Natural killer cell (primary cell): ENCODE results near the gene MRPS18A. TPM values are rescaled to one million over a fixed set of nuclear protein-coding genes. Genes with fewer than 3 reads are reported as not detected.

Experiments
- ATAC-seq, 3 donors: fragments of 150-1000 bp in 2 of 3; fragments of 200-7000 bp in 1 of 3; cut with Tn5 transposase; 1 replicate in 1 of 3; 2 replicates in 2 of 3; pipeline ENCODE4 v1.10.0; 2021; ENCODE audit warnings: mild to moderate bottlenecking in 2 of 3, moderate library complexity in 2 of 3
- DNase-seq, 2 donors: peaks; one replicate each; pipeline versions ENCODE4 v3.0.0 to v3.0.0-alpha.2; 2013 to 2021; ENCODE audit warnings: mixed read lengths in 1 of 2
- H3K27ac ChIP-seq: one replicate; pipeline ENCODE4 v1.5.1; 2013; ENCODE audit warnings: mild to moderate bottlenecking, low read length
- H3K27me3 ChIP-seq: one replicate; pipeline ENCODE4 v1.6.1; 2013; ENCODE audit warnings: low read length; ENCODE audit not compliant: control insufficient read depth, insufficient read depth
- H3K36me3 ChIP-seq: one replicate; pipeline ENCODE4 v1.6.1; 2013; ENCODE audit warnings: low read length; ENCODE audit not compliant: control insufficient read depth, insufficient read depth
- H3K4me1 ChIP-seq: one replicate; pipeline ENCODE4 v1.6.1; 2013; ENCODE audit warnings: low read length; ENCODE audit not compliant: control insufficient read depth, insufficient read depth
- H3K4me3 ChIP-seq: one replicate; pipeline ENCODE4 v1.5.1; 2013; ENCODE audit warnings: low read length
- H3K9me3 ChIP-seq: one replicate; pipeline ENCODE4 v1.6.1; 2013; ENCODE audit warnings: low read length; ENCODE audit not compliant: control insufficient read depth, insufficient read depth
- H3K27ac Mint-ChIP-seq, 2 donors: one replicate each; pipeline ENCODE4 v1.8.0; 2022; ENCODE audit warnings: mild to moderate bottlenecking in 2 of 2, mixed read lengths in 2 of 2, moderate library complexity in 1 of 2
- H3K27me3 Mint-ChIP-seq, 2 donors: one replicate each; pipeline ENCODE4 v1.8.0; 2022; ENCODE audit warnings: low read depth in 2 of 2, mixed read lengths in 2 of 2
- H3K36me3 Mint-ChIP-seq: one replicate; pipeline ENCODE4 v1.8.0; 2022; ENCODE audit warnings: mixed read lengths
- H3K4me1 Mint-ChIP-seq, 2 donors: one replicate each; pipeline ENCODE4 v1.8.0; 2022; ENCODE audit warnings: mixed read lengths in 2 of 2
- H3K4me3 Mint-ChIP-seq: one replicate; pipeline ENCODE4 v1.8.0; 2022; ENCODE audit warnings: mild to moderate bottlenecking, moderate library complexity, mixed read lengths
- H3K9me3 Mint-ChIP-seq, 2 donors: one replicate each; pipeline ENCODE4 v1.8.0; 2022; ENCODE audit warnings: mixed read lengths in 2 of 2
- CTCF ChIP-seq: fragments of 200-600 bp; IDR thresholded peaks from one replicate; pipeline ENCODE4 v1.8.0; 2022; ENCODE audit warnings: antibody characterized with exemption
- WGBS: methylation state at CpG from one replicate; pipeline ENCODE4 v1.1.7; 2013; ENCODE audit warnings: missing lambda C conversion rate; ENCODE audit not compliant: insufficient coverage; 5-methylcytosine and 5-hydroxymethylcytosine counted together
- intact Hi-C: fragments of 100-400 bp; cut with micrococcal nuclease; formaldehyde crosslinking; loops from one replicate; pipeline ENCODE4 v1.14.2; 2022
- total RNA-seq, 4 donors: library from RNA; stranded (reverse); fragments of 120-200 nt in 1 of 4; gene quantifications; one replicate each; pipeline versions ENCODE4 v1.2.3 to v1.2.4, GENCODE V29; 2013 to 2022

Gene MRPS18A
- total RNA-seq, 3 donors from 2014 or later (not counting 1 experiment from before 2014, with no cell fraction given): 29.0 to 39.8 (median 33.1) TPM

- Histone ChIP-seq H3K9me3 (no peaks in the 10 kb centered on the region), H3K36me3 (no peaks in the 10 kb centered on the region), H3K27me3 (no peaks in the 10 kb centered on the region), H3K4me1 (no peaks in the 10 kb centered on the region), H3K4me3 (no peak overlapping the region), H3K27ac (no peak overlapping the region)
- H3K9me3 Mint-ChIP-seq: no peaks in the 10 kb centered on the region
- peaks cover 21 to 26% of the 10 kb centered on the region in 2 donors for H3K27me3 Mint-ChIP-seq
- intact Hi-C loops: no loop called here
- no peak overlapping the region for H3K27ac Mint-ChIP-seq
- no peak for TF ChIP-seq CTCF
- H3K4me1 Mint-ChIP-seq: no peaks in the 10 kb centered on the region
- no peak for DNase-seq
- ATAC-seq: no peak
- 85% methylated on average over 4 of the region's 4 CpGs for WGBS
- no peak overlapping the region for H3K4me3 Mint-ChIP-seq
- H3K36me3 Mint-ChIP-seq: no peaks in the 10 kb centered on the region
Observed at GRCh38 chr6:43695967-43696291, 8.3 kb upstream of the MRPS18A start.

GRCh38 chr6:43695215-43695966 lies 7.8 kb upstream of the MRPS18A start:
- no peaks in the 10 kb centered on the region for H3K36me3 Mint-ChIP-seq
- Histone ChIP-seq H3K36me3 (no peaks in the 10 kb centered on the region), H3K27ac (no peak overlapping the region), H3K9me3 (no peaks in the 10 kb centered on the region), H3K27me3 (no peaks in the 10 kb centered on the region), H3K4me3 (no peak overlapping the region), H3K4me1 (no peaks in the 10 kb centered on the region)
- peaks cover 21 to 25% of the 10 kb centered on the region in 2 donors for H3K27me3 Mint-ChIP-seq
- ATAC-seq: no peak
- WGBS: 81% methylated on average over 9 of the region's 9 CpGs
- H3K9me3 Mint-ChIP-seq: no peaks in the 10 kb centered on the region
- no peak for TF ChIP-seq CTCF
- H3K4me3 Mint-ChIP-seq: no peak overlapping the region
- no peaks in the 10 kb centered on the region for H3K4me1 Mint-ChIP-seq
- no peak for DNase-seq
- intact Hi-C loops: no loop called here
- H3K27ac Mint-ChIP-seq: no peak overlapping the region

- Histone ChIP-seq H3K27me3 (no peaks in the 10 kb centered on the region), H3K9me3 (no peaks in the 10 kb centered on the region), H3K27ac (no peak overlapping the region), H3K36me3 (no peaks in the 10 kb centered on the region), H3K4me3 (no peak overlapping the region), H3K4me1 (peaks cover 15% of the 10 kb centered on the region)
- Mint-ChIP-seq H3K27me3 (peaks cover 7 to 12% of the 10 kb centered on the region in 2 donors), H3K27ac (no peak overlapping the region), H3K4me1 (peaks cover 25 to 35% of the 10 kb centered on the region in 2 donors), H3K9me3 (no peaks in the 10 kb centered on the region), H3K36me3 (no peaks in the 10 kb centered on the region), H3K4me3 (peak overlapping the region; percentile 17)
- ATAC-seq (no peak), DNase-seq (no peak)
- TF ChIP-seq CTCF: no peak
- WGBS: 88% methylated on average over 1 of the region's 2 CpGs
- intact Hi-C loops: no loop called here
Observed at GRCh38 chr6:43689421-43689820, 1.8 kb upstream of the MRPS18A start.

GRCh38 chr6:43687079-43687436 lies 533 bp downstream of the MRPS18A start:
- WGBS: 12% methylated on average over 10 of the region's 10 CpGs

More at GRCh38 chr6:43687079-43687436, 533 bp downstream of the MRPS18A start:
- Histone ChIP-seq H3K27ac (peak overlapping the region; percentile 66), H3K36me3 (peaks cover 5% of the 10 kb centered on the region), H3K27me3 (no peaks in the 10 kb centered on the region), H3K4me3 (peak overlapping the region; percentile 77), H3K9me3 (no peaks in the 10 kb centered on the region), H3K4me1 (peaks cover 15% of the 10 kb centered on the region)
- no peak for TF ChIP-seq CTCF
- DNase-seq (peak in 1 of 2 donors; percentile 11), ATAC-seq (peak in 2 of 3 donors; percentile 7 to 9)
- no peaks in the 10 kb centered on the region for H3K9me3 Mint-ChIP-seq
- peaks cover 5 to 7% of the 10 kb centered on the region in 2 donors for H3K27me3 Mint-ChIP-seq
- no peaks in the 10 kb centered on the region for H3K36me3 Mint-ChIP-seq
- H3K4me1 Mint-ChIP-seq: peaks cover 38 to 54% of the 10 kb centered on the region in 2 donors
- H3K4me3 Mint-ChIP-seq: peak overlapping the region; percentile 95
- intact Hi-C loops: no loop called here
- H3K27ac Mint-ChIP-seq: peak overlapping the region; percentile 86 to 91
